KMS-11 (cell line): ENCODE data around the gene PLEKHG5.
"Not testable (repeated sequence)": the region's sequence is repeated elsewhere in the genome, so short reads cannot be mapped to it uniquely, and the experiment has no call there.

Experiments
- H2AFZ ChIP-seq: fragments of 200-600 bp; sonication (generic); 2 replicates; pipeline ENCODE4 v1.6.1; 2016; ENCODE audit warnings: antibody characterized with exemption, mixed run types, low read depth
- H3K27ac ChIP-seq: fragments of 200-600 bp; sonication (generic); 2 replicates; pipeline ENCODE4 v1.6.1; 2016; ENCODE audit warnings: mild to moderate bottlenecking, mixed run types
- H3K27me3 ChIP-seq: fragments of 200-600 bp; sonication (generic); 2 replicates; pipeline ENCODE4 v1.6.1; 2017; ENCODE audit warnings: mild to moderate bottlenecking, low read depth, mixed run types, moderate library complexity; ENCODE audit not compliant: insufficient read depth
- H3K36me3 ChIP-seq: fragments of 200-600 bp; sonication (generic); 2 replicates; pipeline ENCODE4 v1.6.1; 2017; ENCODE audit warnings: mild to moderate bottlenecking, mixed run types; ENCODE audit not compliant: insufficient read depth
- H3K4me1 ChIP-seq: fragments of 200-600 bp; sonication (generic); 2 replicates; pipeline ENCODE4 v1.6.1; 2016; ENCODE audit warnings: mild to moderate bottlenecking, low read depth, mixed run types; ENCODE audit not compliant: poor library complexity, severe bottlenecking
- H3K4me2 ChIP-seq: fragments of 200-600 bp; sonication (generic); 2 replicates; pipeline ENCODE4 v1.7.0; 2016; ENCODE audit warnings: mild to moderate bottlenecking, mixed run types
- H3K4me3 ChIP-seq: fragments of 200-600 bp; sonication (generic); IDR thresholded peaks from 2 replicates; pipeline ENCODE4 v1.6.1; 2017; ENCODE audit warnings: low read depth, low read length, mixed read lengths; ENCODE audit not compliant: insufficient read depth
- H3K79me2 ChIP-seq: fragments of 200-600 bp; sonication (generic); 2 replicates; pipeline ENCODE4 v1.6.1; 2016; ENCODE audit warnings: low read depth, mixed run types; ENCODE audit not compliant: insufficient read depth
- H3K9ac ChIP-seq: fragments of 200-600 bp; sonication (generic); 2 replicates; pipeline ENCODE4 v1.6.1; 2016; ENCODE audit warnings: mild to moderate bottlenecking, mixed run types
- H4K20me1 ChIP-seq: fragments of 200-600 bp; sonication (generic); 2 replicates; pipeline ENCODE4 v1.6.1; 2016; ENCODE audit warnings: mild to moderate bottlenecking, mixed run types; ENCODE audit not compliant: insufficient read depth
- TF ChIP-seq, protein P1 (sequence below): fragments of 200-600 bp; sonication (generic); conservative IDR thresholded peaks from 2 replicates; pipeline ENCODE4 v1.6.1; 2017; ENCODE audit warnings: low read depth, mild to moderate bottlenecking, antibody characterized with exemption, low read length, moderate library complexity, mixed read lengths

PLEKHG5 gene

DNA sequence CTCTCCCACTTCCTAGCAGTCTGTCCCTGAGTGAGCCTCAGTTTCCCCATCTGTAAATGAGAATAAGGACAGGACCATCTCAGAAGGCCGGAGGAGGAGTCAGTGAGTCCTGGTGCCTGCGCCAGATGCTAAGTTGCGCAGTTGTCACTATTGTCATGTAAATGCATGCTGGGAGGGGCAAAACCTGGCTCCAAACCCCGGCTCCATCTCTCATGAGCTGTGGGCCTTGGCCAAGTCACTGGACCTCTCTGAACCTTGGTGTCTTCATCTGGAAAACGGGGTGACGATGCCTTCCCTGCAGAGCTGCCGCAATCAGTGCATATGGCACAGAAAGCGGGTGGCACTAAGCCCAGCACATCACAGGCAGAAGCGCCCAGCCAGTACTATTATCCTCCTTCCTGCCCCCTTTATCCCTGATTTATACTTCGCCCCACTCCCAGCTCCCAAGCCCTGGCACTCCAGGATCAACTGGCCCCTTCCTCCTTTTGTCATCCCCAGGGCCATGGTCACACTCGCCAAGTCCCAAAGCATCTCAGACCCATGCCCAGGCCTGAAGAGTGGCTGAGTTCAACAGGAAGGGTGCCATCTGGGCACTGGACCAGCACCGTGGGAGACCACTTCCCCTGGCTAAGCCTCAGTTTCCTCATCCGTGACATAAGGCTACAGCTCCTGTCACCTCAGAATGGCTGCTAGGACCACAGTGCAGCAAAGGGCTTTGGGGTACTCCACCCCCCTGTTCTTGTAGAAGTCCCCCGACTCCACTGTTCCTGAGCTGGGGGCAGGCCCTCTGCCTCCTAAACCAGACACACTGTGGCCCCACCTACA lies 4.3 kb upstream of the PLEKHG5 start:
- no peak overlapping the region for H3K27ac ChIP-seq
- no peak overlapping the region for H3K4me3 ChIP-seq
- TF ChIP-seq, protein P1, sequence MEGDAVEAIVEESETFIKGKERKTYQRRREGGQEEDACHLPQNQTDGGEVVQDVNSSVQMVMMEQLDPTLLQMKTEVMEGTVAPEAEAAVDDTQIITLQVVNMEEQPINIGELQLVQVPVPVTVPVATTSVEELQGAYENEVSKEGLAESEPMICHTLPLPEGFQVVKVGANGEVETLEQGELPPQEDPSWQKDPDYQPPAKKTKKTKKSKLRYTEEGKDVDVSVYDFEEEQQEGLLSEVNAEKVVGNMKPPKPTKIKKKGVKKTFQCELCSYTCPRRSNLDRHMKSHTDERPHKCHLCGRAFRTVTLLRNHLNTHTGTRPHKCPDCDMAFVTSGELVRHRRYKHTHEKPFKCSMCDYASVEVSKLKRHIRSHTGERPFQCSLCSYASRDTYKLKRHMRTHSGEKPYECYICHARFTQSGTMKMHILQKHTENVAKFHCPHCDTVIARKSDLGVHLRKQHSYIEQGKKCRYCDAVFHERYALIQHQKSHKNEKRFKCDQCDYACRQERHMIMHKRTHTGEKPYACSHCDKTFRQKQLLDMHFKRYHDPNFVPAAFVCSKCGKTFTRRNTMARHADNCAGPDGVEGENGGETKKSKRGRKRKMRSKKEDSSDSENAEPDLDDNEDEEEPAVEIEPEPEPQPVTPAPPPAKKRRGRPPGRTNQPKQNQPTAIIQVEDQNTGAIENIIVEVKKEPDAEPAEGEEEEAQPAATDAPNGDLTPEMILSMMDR, result no peak
- H3K79me2 ChIP-seq, result no peaks in the 10 kb centered on the region
- peaks cover 16% of the 10 kb centered on the region for H3K27me3 ChIP-seq
- no peak overlapping the region for H3K9ac ChIP-seq
- H4K20me1 ChIP-seq, result no peaks in the 10 kb centered on the region
- no peaks in the 10 kb centered on the region for H3K36me3 ChIP-seq
- peaks cover 9% of the 10 kb centered on the region for H3K4me1 ChIP-seq
- no peak overlapping the region for H3K4me2 ChIP-seq
- H2AFZ ChIP-seq, result no peak overlapping the region

DNA sequence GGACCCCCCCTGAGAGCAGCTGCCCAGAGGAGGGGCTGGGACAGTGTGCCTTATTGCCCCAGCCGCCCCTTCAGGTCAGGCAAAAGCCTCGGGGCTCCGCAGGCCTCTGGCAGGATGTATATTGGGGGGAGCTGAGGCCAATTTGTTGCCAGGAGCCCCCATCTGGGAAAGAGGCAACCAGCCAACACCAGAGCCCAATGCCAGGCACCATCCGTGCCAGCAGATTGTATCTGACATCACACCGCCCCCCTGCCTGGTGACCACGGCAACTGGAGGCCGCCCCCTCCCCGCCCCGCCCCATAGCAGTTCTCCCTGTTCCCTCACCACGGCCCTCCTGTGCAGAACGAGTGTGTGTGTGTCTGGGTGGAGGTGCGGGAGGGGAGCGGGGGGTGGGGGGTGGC lies 3.6 kb upstream of the PLEKHG5 start:
- TF ChIP-seq, protein P1, result no peak
- Histone ChIP-seq H4K20me1 (no peaks in the 10 kb centered on the region), H3K4me2 (no peak overlapping the region), H2AFZ (no peak overlapping the region), H3K79me2 (no peaks in the 10 kb centered on the region), H3K9ac (no peak overlapping the region), H3K36me3 (no peaks in the 10 kb centered on the region), H3K27ac (no peak overlapping the region), H3K4me3 (no peak overlapping the region), H3K4me1 (peaks cover 10% of the 10 kb centered on the region), H3K27me3 (peaks cover 14% of the 10 kb centered on the region)

DNA sequence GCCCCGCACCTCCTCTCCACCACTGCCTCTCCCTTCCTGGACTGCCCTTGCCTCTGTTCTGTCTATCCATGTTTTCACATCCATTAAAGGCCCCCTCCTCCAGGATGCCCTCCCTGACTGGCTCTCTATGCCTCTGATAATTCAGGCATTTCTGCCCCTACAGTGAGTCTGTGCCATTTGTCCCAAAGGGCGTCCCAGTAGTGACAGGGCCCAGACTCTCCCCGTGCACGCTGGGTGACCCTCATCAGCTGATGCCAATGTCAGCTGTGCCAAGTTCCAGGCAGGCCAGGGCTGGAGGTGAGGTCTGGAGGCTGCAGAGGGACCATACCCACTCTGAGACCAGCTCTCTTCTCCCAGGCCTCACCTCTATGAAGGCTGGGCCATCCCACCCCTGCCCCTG lies 3.2 kb upstream of the PLEKHG5 start:
- H3K4me2 ChIP-seq, result no peak overlapping the region
- peaks cover 10% of the 10 kb centered on the region for H3K4me1 ChIP-seq
- no peaks in the 10 kb centered on the region for H4K20me1 ChIP-seq
- peaks cover 13% of the 10 kb centered on the region for H3K27me3 ChIP-seq
- no peak overlapping the region for H3K9ac ChIP-seq
- H3K36me3 ChIP-seq, result no peaks in the 10 kb centered on the region
- H3K4me3 ChIP-seq, result no peak overlapping the region
- H3K79me2 ChIP-seq, result no peaks in the 10 kb centered on the region
- no peak overlapping the region for H2AFZ ChIP-seq
- TF ChIP-seq, protein P1, result no peak
- H3K27ac ChIP-seq, result no peak overlapping the region

GRCh38 chr1:6493834-6494223 lies 2.4 kb upstream of the PLEKHG5 start:
- Histone ChIP-seq H3K27me3 (peaks cover 13% of the 10 kb centered on the region), H3K4me1 (peaks cover 10% of the 10 kb centered on the region)
- H3K4me3 ChIP-seq, H4K20me1 ChIP-seq, H3K9ac ChIP-seq, H2AFZ ChIP-seq, H3K36me3 ChIP-seq, H3K4me2 ChIP-seq, H3K79me2 ChIP-seq, H3K27ac ChIP-seq: not testable (repeated sequence)

DNA sequence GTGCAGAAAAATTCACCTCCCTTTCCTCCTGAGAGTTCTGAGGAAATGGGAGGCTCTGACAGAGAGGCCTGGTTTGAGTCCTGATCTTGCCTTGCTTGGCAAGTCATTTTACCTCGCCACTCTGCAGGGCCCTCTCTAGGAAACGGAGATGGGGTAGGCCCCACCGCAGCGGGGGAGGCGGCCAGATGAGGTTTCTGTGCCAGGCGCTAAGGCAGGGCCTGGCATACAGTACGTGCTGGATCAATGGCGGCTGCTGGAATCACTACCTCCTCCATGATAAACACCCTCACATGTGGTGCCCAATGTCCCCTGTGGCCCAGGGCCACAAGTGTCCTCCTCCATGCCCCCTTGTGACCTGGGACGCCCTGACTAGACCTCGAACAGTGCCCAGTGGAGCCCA lies 499 bp upstream of the PLEKHG5 start:
- TF ChIP-seq, protein P1, result no peak
- Histone ChIP-seq H3K79me2 (no peaks in the 10 kb centered on the region), H3K4me3 (no peak overlapping the region), H3K4me1 (peaks cover 7% of the 10 kb centered on the region), H3K9ac (no peak overlapping the region), H4K20me1 (no peaks in the 10 kb centered on the region), H3K27ac (no peak overlapping the region), H3K4me2 (no peak overlapping the region), H3K36me3 (no peaks in the 10 kb centered on the region), H3K27me3 (peaks cover 11% of the 10 kb centered on the region), H2AFZ (no peak overlapping the region)
